Upper lobe of right lung (tissue), 1 donor: ENCODE measurements around the gene SGMS1. TPM values are rescaled to one million over a fixed set of nuclear protein-coding genes. Genes with fewer than 3 reads are reported as not detected.

Experiments used
- ATAC-seq: fragments of 200-7000 bp; cut with Tn5 transposase; one replicate; pipeline ENCODE4 v1.9.1; 2020; ENCODE audit warnings: mild to moderate bottlenecking, moderate library complexity
- DNase-seq: peaks from one replicate; pipeline ENCODE4 v3.0.0-alpha.2; 2020
- H3K27ac ChIP-seq: fragments of 200-600 bp; one replicate; pipeline ENCODE4 v1.8.0; 2022
- H3K27me3 ChIP-seq: fragments of 200-600 bp; one replicate; pipeline ENCODE4 v1.8.0; 2022; ENCODE audit warnings: mild to moderate bottlenecking
- H3K36me3 ChIP-seq: fragments of 200-600 bp; one replicate; pipeline ENCODE4 v1.8.0; 2022
- H3K4me1 ChIP-seq: fragments of 200-600 bp; one replicate; pipeline ENCODE4 v1.8.0; 2022
- H3K4me3 ChIP-seq: fragments of 200-600 bp; one replicate; pipeline ENCODE4 v1.8.0; 2022; ENCODE audit warnings: mild to moderate bottlenecking
- H3K9me3 ChIP-seq: fragments of 200-600 bp; one replicate; pipeline ENCODE4 v1.8.0; 2022
- intact Hi-C: fragments of 100-400 bp; cut with DNase I; formaldehyde crosslinking; loops from one replicate; pipeline ENCODE4 v1.11.0; 2022
- total RNA-seq: library from RNA; stranded (reverse); fragmentation: NEBNext Ultra II Directional; extraction: Animal tissue kit (Norgen Biotek cat#: 25700); gene quantifications from one replicate; pipeline ENCODE4 v1.2.1, GENCODE V29; 2021
- TF ChIP-seq, protein P1 (sequence below): fragments of 200-600 bp; IDR thresholded peaks from one replicate; pipeline ENCODE4 v1.8.0; 2022; ENCODE audit warnings: antibody characterized with exemption
- donor health status: DM: no; HTN: yes; CAD: no; lungs with severe emphysema.

Gene SGMS1
- total RNA-seq, 1 donor from 2014 or later = 73.1 TPM

DNA sequence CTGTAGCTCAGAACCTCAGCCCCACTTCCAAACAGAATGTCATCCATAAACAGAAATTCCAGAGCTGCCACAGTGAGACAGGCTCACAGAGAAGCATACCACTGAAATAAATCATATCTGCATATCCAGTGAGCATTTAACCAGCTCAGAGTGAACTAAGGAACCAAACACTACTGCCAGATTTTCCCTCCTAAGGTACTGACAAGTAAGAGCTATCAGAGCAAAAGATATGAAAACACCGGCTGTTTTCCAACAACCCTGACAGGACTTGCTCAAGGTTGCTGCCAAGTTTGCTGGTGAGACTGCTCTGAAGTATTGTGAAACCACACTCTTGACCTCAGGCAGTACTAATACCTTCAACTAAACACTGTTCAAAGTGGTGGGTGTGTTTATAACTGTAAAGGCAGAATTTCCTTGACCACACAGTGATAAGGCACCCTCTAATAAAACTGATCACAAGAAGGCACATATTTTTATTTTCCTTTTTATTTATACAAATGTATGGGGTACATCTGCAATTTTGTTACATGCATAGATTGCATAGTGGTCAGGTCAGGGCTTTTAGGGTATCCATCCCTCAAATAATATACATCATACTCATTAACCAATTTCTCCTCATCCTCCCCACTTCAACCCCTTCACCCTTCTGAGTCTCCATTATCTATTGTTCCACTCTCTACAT, 18.3 kb downstream of the SGMS1 start:
- TF ChIP-seq, protein P1, sequence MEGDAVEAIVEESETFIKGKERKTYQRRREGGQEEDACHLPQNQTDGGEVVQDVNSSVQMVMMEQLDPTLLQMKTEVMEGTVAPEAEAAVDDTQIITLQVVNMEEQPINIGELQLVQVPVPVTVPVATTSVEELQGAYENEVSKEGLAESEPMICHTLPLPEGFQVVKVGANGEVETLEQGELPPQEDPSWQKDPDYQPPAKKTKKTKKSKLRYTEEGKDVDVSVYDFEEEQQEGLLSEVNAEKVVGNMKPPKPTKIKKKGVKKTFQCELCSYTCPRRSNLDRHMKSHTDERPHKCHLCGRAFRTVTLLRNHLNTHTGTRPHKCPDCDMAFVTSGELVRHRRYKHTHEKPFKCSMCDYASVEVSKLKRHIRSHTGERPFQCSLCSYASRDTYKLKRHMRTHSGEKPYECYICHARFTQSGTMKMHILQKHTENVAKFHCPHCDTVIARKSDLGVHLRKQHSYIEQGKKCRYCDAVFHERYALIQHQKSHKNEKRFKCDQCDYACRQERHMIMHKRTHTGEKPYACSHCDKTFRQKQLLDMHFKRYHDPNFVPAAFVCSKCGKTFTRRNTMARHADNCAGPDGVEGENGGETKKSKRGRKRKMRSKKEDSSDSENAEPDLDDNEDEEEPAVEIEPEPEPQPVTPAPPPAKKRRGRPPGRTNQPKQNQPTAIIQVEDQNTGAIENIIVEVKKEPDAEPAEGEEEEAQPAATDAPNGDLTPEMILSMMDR = no peak
- H3K9me3 ChIP-seq = no peaks in the 10 kb centered on the region
- H3K4me3 ChIP-seq = no peak overlapping the region
- ATAC-seq (peak; percentile 94), DNase-seq (no peak)
- H3K27ac ChIP-seq = peak overlapping the region; percentile 24
- no peaks in the 10 kb centered on the region for H3K36me3 ChIP-seq
- H3K27me3 ChIP-seq = no peaks in the 10 kb centered on the region
- intact Hi-C loops = no loop called here
- H3K4me1 ChIP-seq = peaks cover 63% of the 10 kb centered on the region

DNA sequence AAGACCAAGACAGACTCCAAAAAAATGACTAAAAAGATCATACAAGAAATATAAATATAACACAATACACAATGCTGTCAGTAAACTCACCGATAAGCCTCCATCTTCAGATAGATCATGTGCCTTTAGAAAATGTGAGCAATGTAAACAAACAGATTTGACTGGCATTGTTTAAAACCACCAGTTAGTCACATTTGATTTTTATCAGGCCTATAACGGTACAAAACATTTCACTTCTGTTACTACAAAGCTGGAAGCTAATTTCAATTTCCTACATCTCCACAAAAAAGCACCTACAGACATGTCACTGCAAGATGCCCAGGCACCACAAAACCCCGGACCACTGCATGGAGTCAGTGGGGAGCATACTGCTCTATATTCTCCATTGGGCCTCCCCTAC, 18.9 kb downstream of the SGMS1 start:
- Histone ChIP-seq H3K4me3 (no peak overlapping the region), H3K36me3 (no peaks in the 10 kb centered on the region), H3K27me3 (no peaks in the 10 kb centered on the region), H3K27ac (peak overlapping the region; percentile 24), H3K9me3 (no peaks in the 10 kb centered on the region), H3K4me1 (peaks cover 69% of the 10 kb centered on the region)
- no peak for ATAC-seq
- intact Hi-C loops = no loop called here
- no peak for DNase-seq
- TF ChIP-seq, protein P1 = no peak

DNA sequence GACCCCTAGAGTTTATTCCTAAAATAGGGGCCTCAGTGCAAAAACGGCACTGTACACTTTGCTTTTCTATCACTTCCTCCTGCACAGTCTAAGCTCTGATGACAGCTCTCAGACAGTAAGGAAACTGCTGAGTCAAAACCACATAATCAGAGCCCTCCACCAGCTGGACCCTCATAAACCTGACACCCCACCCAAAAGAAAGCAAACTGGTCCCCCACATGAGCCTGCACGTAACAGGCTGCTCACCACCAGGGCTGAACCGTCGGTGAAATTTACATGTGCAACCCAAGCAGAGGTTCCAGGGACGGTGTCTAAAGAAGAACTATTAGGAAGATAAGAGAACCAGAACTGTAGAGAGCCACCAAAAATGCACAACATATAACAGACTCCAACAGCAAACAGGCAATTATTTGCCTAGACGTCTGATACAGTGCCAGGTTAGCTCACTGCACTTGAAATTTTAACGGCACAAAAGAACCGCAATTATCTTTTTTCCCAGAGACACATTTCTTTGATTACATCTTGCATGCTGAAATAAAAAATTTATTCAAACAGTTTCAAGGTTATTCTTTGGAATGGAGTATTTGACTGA, 19.6 kb downstream of the SGMS1 start:
- TF ChIP-seq, protein P1 = no peak
- Histone ChIP-seq H3K4me1 (peaks cover 74% of the 10 kb centered on the region), H3K27me3 (no peaks in the 10 kb centered on the region), H3K4me3 (no peak overlapping the region), H3K27ac (peak overlapping the region; percentile 24), H3K36me3 (no peaks in the 10 kb centered on the region), H3K9me3 (no peaks in the 10 kb centered on the region)
- no peak for DNase-seq
- peak; percentile 20 for ATAC-seq
- intact Hi-C loops = no loop called here

DNA sequence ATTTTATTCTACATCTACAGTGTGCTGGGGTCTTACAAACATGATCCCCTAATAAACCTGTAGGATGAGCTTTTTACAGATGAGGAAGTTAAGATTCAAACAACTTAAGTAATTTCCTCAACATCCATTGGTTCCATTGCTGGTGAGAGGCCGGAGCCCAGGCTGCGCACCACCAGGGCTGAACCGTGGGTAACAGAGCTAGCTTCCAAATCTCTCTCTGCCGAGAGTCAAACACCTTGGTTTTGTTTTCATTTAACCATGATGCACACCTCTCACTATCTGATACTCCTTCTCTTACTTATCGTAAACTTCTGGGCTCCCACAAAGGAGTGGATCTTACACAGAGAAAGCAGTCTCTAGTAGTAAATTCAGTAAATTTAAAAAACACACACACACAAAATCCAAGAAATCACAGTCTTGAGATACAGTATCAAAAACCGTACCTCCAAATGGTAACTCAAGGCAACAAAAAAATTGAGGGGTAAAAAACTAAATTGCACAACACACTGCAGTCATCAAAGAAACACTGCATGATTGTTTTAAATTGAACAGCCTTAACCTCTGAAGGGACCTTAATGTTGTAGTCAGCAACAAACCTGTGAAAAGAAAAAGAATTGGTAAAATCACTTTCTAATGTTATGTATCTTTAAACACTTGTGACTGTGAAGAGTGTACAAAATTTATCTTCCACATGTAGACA, 20.5 kb downstream of the SGMS1 start:
- Histone ChIP-seq H3K4me1 (peaks cover 74% of the 10 kb centered on the region), H3K27ac (no peak overlapping the region), H3K36me3 (no peaks in the 10 kb centered on the region), H3K9me3 (no peaks in the 10 kb centered on the region), H3K4me3 (no peak overlapping the region), H3K27me3 (no peaks in the 10 kb centered on the region)
- ATAC-seq = no peak
- intact Hi-C loops = no loop called here
- TF ChIP-seq, protein P1 = no peak
- DNase-seq = no peak

DNA sequence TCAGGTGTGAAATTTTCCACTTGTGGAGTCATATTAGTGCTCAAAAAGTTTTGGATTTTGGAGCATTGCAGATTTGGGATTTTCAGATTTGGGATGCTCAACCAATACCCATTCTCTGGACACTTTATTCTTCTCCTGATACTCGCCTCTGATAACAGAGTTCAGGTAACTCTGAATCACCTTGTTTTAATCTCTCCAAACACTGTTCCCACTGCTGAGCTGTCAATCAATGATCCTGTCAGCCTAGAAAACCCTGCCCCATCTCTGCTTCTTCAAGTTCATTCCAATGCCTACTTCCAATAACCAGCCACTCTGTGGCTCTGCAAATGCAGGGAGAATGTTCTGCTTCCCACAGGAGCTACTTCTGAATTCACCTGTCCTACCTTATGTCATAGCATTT, 21.8 kb downstream of the SGMS1 start:
- Histone ChIP-seq H3K27ac (no peak overlapping the region), H3K4me1 (peaks cover 64% of the 10 kb centered on the region)
- TF ChIP-seq, protein P1 = no peak

More for the DNA sequence above, 21.8 kb downstream of the SGMS1 start:
- DNase-seq (no peak), ATAC-seq (no peak)
- H3K36me3 ChIP-seq = no peaks in the 10 kb centered on the region
- H3K27me3 ChIP-seq = no peaks in the 10 kb centered on the region
- no peaks in the 10 kb centered on the region for H3K9me3 ChIP-seq
- intact Hi-C loops = no loop called here
- H3K4me3 ChIP-seq = no peak overlapping the region
